Neuron (in vitro differentiated cells): ENCODE results near the gene NEURL2.

Source experiments
- H2AFZ ChIP-seq: one replicate; pipeline ENCODE4 v1.6.1; 2013; ENCODE audit warnings: low read depth, mild to moderate bottlenecking, inconsistent platforms, low read length, moderate library complexity
- H3K27me3 ChIP-seq: one replicate; pipeline ENCODE4 v1.6.1; 2013; ENCODE audit warnings: low read length; ENCODE audit not compliant: insufficient read depth
- H3K36me3 ChIP-seq: one replicate; pipeline ENCODE4 v1.6.1; 2013; ENCODE audit warnings: low read length; ENCODE audit not compliant: insufficient read depth
- H3K4me1 ChIP-seq: one replicate; pipeline ENCODE4 v1.6.1; 2013; ENCODE audit warnings: low read length; ENCODE audit not compliant: insufficient read depth
- H3K4me3 ChIP-seq: 2 replicates; pipeline ENCODE4 v1.5.1; 2013; ENCODE audit warnings: mild to moderate bottlenecking, low read length, moderate library complexity
- H3K9me3 ChIP-seq: one replicate; pipeline ENCODE4 v1.6.1; 2013; ENCODE audit warnings: low read length

Gene NEURL2

DNA sequence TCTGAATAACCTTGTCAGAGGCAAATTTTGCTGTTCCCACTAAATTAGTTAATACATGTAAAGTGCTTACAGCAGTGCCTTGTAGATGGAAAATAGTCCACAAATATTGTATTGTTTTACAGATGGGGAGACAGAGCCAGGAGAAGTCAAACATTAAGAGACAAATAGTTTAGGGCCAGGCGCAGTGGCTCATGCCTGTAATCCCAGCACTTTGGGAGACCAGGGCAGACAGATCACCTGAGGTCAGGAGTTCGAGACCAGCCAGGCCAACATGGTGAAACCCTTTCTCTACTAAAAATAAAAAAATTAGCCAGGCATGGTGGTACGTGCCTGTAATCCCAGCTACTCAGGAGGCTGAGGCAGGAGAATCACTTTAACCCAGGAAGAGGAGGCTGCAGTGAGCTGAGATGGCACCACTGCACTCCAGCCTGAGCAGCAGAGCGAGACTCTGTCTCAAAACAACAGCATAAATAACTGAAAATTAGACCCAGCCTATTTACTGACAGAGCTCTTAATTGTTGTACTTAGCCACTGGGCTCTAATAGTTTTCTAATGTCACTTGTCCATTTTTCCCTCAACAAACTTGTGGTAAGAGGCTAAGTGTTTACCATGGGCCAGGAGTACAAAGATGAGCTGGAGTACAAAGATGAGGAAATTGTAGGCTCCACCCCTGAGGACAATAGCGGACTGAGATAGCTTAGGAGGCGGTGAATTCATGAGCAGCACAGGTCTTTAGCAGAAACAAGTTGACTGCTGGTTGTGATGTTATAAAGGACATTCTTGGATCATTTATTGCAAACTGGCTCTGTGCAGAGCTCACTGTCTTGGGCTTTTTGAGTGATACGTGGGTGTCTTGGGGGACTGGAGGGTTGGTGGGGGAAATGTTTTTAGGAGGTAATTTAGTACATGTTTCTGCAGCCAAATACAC lies 27.2 kb downstream of the NEURL2 start:
- H3K9me3 ChIP-seq: no peaks in the 10 kb centered on the region
- no peak overlapping the region for H3K4me3 ChIP-seq
- no peaks in the 10 kb centered on the region for H3K36me3 ChIP-seq
- H2AFZ ChIP-seq: no peak overlapping the region
- H3K27me3 ChIP-seq: no peaks in the 10 kb centered on the region
- peaks cover 2% of the 10 kb centered on the region for H3K4me1 ChIP-seq

GRCh38 chr20:45861221-45862075 lies 29.6 kb downstream of the NEURL2 start:
- Histone ChIP-seq H3K9me3 (no peaks in the 10 kb centered on the region), H3K4me1 (peaks cover 13% of the 10 kb centered on the region), H3K36me3 (no peaks in the 10 kb centered on the region), H2AFZ (no peak overlapping the region), H3K27me3 (no peaks in the 10 kb centered on the region), H3K4me3 (no peak overlapping the region)

GRCh38 chr20:45860560-45861220 lies 30.3 kb downstream of the NEURL2 start:
- Histone ChIP-seq H3K4me1 (peaks cover 19% of the 10 kb centered on the region), H3K9me3 (no peaks in the 10 kb centered on the region), H2AFZ (no peak overlapping the region), H3K4me3 (no peak overlapping the region), H3K36me3 (no peaks in the 10 kb centered on the region), H3K27me3 (no peaks in the 10 kb centered on the region)

GRCh38 chr20:45859916-45860315 lies 31.1 kb downstream of the NEURL2 start:
- H3K9me3 ChIP-seq: no peaks in the 10 kb centered on the region
- H3K4me1 ChIP-seq: peaks cover 19% of the 10 kb centered on the region
- H2AFZ ChIP-seq: no peak overlapping the region
- H3K36me3 ChIP-seq: peaks cover under 1% of the 10 kb centered on the region
- no peaks in the 10 kb centered on the region for H3K27me3 ChIP-seq
- H3K4me3 ChIP-seq: no peak overlapping the region

DNA sequence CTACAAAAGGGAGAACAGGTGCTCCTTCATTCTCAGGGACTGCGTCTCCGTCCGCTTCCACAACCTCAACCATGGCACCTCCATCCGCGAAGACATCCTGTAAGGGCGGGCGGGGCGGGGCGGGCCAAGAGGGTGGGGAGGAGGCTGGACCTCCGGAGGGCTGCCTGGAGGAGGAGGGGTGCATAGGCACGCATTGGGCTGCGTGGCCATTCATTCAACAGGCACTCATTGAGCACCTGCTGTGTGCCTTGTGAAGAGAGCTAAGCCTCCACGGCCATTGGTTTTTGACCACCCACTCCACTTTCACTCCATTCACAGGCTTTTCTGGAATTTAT lies 33.2 kb downstream of the NEURL2 start:
- no peaks in the 10 kb centered on the region for H3K27me3 ChIP-seq
- H2AFZ ChIP-seq: no peak overlapping the region
- H3K4me1 ChIP-seq: peaks cover 19% of the 10 kb centered on the region
- H3K4me3 ChIP-seq: peak overlapping the region; percentile 77
- peaks cover 4% of the 10 kb centered on the region for H3K36me3 ChIP-seq
- no peaks in the 10 kb centered on the region for H3K9me3 ChIP-seq

DNA sequence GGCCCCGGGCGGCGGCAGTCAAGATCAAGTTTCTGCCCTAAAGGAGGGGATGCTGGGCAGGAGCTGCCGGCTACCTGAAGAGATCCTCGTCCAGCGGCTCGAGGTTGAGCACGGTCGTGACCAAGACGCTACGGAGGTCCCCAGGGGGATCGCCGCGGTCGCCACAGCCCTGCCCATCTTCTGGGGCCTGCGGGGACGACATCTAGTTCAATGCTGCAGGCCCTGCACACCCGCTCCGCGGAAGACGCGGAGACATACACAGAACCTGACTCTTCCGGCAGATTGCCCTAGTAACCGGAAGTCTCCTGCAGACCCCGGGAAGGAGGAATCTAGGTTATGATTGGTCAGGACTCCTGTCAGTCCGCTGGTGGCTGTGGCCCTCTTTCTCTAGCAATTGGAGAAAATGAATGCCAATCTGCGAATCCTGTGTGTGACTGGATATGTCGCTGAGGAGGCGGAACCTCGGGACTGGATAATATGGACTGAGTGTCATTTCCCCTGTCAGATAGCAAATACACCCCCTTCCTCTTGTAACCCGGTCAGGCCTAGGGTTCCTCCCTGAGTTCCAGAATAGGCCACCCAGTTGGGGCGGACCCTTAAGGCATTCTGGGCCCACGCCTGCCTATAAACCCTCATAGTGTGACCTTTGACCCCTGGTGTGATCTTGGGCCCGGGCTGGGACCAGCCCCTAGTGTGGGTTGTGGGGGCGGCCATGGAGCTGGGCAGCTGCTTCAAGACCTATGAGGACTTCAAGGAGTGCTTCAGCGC lies 33.7 kb downstream of the NEURL2 start, which contains the start of the genes ACOT8 and ZSWIM3:
TSS of gene ACOT8 (minus strand) at position 279 of the 768 bp plus-strand sequence. CDS start at position 202, 77 bp downstream.
TSS of gene ZSWIM3 (plus strand) at position 501 of the 768 bp plus-strand sequence. CDS start at position 713, 212 bp downstream.
- Histone ChIP-seq H3K4me3 (peak within 1 kb of the TSS; percentile 77), H3K4me1 (peaks cover 19% of the 10 kb centered on the region), H2AFZ (peak within 1 kb of the TSS; percentile 21), H3K9me3 (no peaks in the 10 kb centered on the region), H3K36me3 (peaks cover 4% of the 10 kb centered on the region), H3K27me3 (no peaks in the 10 kb centered on the region)

DNA sequence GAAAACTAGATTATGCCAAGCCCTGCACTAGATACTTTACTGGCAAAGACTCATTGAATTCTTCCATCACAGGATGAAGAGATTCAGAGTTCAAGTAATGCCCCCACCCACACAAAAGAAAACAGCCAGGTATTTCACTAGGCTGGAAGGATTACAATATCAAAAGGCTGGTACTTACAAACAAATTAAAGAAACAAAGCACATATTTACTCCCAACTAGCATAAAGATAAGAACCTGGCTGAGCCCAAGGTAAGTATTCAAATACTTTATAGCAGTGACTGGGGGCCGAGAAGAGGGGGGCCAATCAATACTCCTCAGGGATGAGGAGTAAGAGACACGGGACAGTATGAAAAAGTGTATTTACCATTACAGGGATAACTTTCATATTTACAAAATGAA lies 37.5 kb downstream of the NEURL2 start:
- no peak overlapping the region for H2AFZ ChIP-seq

DNA sequence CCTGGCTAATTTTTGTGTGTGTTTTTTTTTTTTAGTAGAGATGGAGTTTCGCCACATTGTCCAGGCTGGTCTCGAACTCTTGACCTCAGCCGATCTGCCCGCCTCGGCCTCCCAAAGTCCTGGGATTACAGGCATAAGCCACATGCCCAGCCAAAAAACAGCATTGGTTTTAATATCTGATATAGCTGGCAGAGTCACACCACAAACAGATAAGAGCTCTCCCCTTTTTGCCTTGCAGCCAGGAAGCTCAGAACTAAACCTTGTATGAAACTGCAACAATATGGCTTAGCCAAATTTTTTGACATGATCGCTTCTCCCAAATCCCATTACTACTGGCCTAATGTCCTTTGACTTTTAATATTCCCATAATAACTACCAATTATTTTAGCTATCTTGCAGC lies 38.7 kb downstream of the NEURL2 start:
- Histone ChIP-seq H3K4me1 (peaks cover 9% of the 10 kb centered on the region), H3K36me3 (peaks cover 25% of the 10 kb centered on the region), H3K27me3 (no peaks in the 10 kb centered on the region), H3K4me3 (no peak overlapping the region), H2AFZ (no peak overlapping the region), H3K9me3 (no peaks in the 10 kb centered on the region)

More for the DNA sequence above, 37.5 kb downstream of the NEURL2 start:
- no peaks in the 10 kb centered on the region for H3K27me3 ChIP-seq
- H3K4me1 ChIP-seq: peaks cover 15% of the 10 kb centered on the region
- no peak overlapping the region for H3K4me3 ChIP-seq
- peaks cover 18% of the 10 kb centered on the region for H3K36me3 ChIP-seq
- H3K9me3 ChIP-seq: no peaks in the 10 kb centered on the region

GRCh38 chr20:45851501-45851900 lies 39.5 kb downstream of the NEURL2 start:
- H3K9me3 ChIP-seq: no peaks in the 10 kb centered on the region
- H3K27me3 ChIP-seq: no peaks in the 10 kb centered on the region
- H3K36me3 ChIP-seq: peaks cover 28% of the 10 kb centered on the region
- H3K4me1 ChIP-seq: peaks cover 7% of the 10 kb centered on the region
- H2AFZ ChIP-seq: no peak overlapping the region
- H3K4me3 ChIP-seq: no peak overlapping the region

GRCh38 chr20:45850926-45851325 lies 40.1 kb downstream of the NEURL2 start:
- Histone ChIP-seq H3K9me3 (no peaks in the 10 kb centered on the region), H3K4me3 (no peak overlapping the region), H3K36me3 (peaks cover 28% of the 10 kb centered on the region), H2AFZ (no peak overlapping the region), H3K27me3 (no peaks in the 10 kb centered on the region), H3K4me1 (peaks cover 3% of the 10 kb centered on the region)

- H3K36me3 ChIP-seq: peaks cover 32% of the 10 kb centered on the region
- H3K9me3 ChIP-seq: no peaks in the 10 kb centered on the region
- H3K4me1 ChIP-seq: no peaks in the 10 kb centered on the region
- no peak overlapping the region for H3K4me3 ChIP-seq
- no peaks in the 10 kb centered on the region for H3K27me3 ChIP-seq
- H2AFZ ChIP-seq: no peak overlapping the region
Observed at GRCh38 chr20:45850238-45850637, 40.8 kb downstream of the NEURL2 start.

- Histone ChIP-seq H2AFZ (no peak overlapping the region), H3K27me3 (no peaks in the 10 kb centered on the region), H3K4me3 (no peak overlapping the region), H3K36me3 (peaks cover 38% of the 10 kb centered on the region), H3K9me3 (no peaks in the 10 kb centered on the region), H3K4me1 (no peaks in the 10 kb centered on the region)
Observed at GRCh38 chr20:45848969-45849582, 41.9 kb downstream of the NEURL2 start.
